ENCODE measurements around the gene GRIK5. TPM values are rescaled to one million over a fixed set of nuclear protein-coding genes. Genes with fewer than 3 reads are reported as not detected.
A peak's percentile ranks its signal among the peaks of the same experiment; 100 is the strongest.

GRIK5 gene
- total and polyA plus RNA-seq, 7 experiments from 2014 or later = 0.09 to 3.5 (median 0.74) TPM; not detected in 1

- peaks cover 0 to 11% (median 0%) of the 10 kb centered on the region in 5 donors for H3K36me3 Mint-ChIP-seq
- no peak for DNase-seq
- H3K27me3 Mint-ChIP-seq = peaks cover 0 to 2% (median 0%) of the 10 kb centered on the region in 5 donors
- Histone ChIP-seq H3K27me3 (ENCODE audit: control insufficient read depth in 2 of 2, insufficient read depth in 2 of 2, low read length in 2 of 2) (no peaks in the 10 kb centered on the region), H3K27ac (ENCODE audit: low read depth, low read length) (no peak overlapping the region), H3K9me3 (ENCODE audit: control insufficient read depth in 2 of 3, low read length in 3 of 3) (no peaks in the 10 kb centered on the region), H3K36me3 (ENCODE audit: control insufficient read depth in 2 of 3, insufficient read depth in 3 of 3, low read length in 3 of 3) (no peaks in the 10 kb centered on the region), H3K4me3 (ENCODE audit: low read length) (no peak overlapping the region), H3K4me1 (ENCODE audit: control insufficient read depth in 2 of 2, insufficient read depth in 2 of 2, low read length in 2 of 2) (no peaks in the 10 kb centered on the region)
- H3K4me3 Mint-ChIP-seq = no peak overlapping the region
- H3K4me1 Mint-ChIP-seq = peaks cover 0 to 5% (median 0%) of the 10 kb centered on the region in 7 donors
- no peak overlapping the region for H3K27ac Mint-ChIP-seq
- ATAC-seq = no peak
- H3K9me3 Mint-ChIP-seq = peaks cover 0 to 1% (median 0%) of the 10 kb centered on the region in 11 donors
- CTCF ChIA-PET = interaction anchor here (0.6 kb wide), 1 partner anchor 195 kb away, joined by 3 read pairs; no protein-coding TSS in a partner anchor
- intact Hi-C loops (cut with micrococcal nuclease) = no loop called here
- POLR2A ChIA-PET = no interaction called here
Measured at GRCh38 chr19:41968751-41969595, 101.0 kb downstream of the GRIK5 start.

- ChIA-PET CTCF (no interaction called here), POLR2A (no interaction called here)
- peak; percentile 67 for ATAC-seq
- no peak overlapping the region for H3K4me3 ChIP-seq (ENCODE audit: low read length)
- Mint-ChIP-seq H3K9me3 (peaks cover 0 to 1% (median 0%) of the 10 kb centered on the region in 11 donors), H3K27ac (peak overlapping the region in 1 of 9 donors; percentile 16), H3K4me1 (peaks cover 0 to 5% (median 0%) of the 10 kb centered on the region in 7 donors), H3K27me3 (peaks cover 0 to 2% (median 0%) of the 10 kb centered on the region in 5 donors), H3K4me3 (peak overlapping the region in 1 of 10 donors; percentile 41), H3K36me3 (peaks cover 0 to 11% (median 0%) of the 10 kb centered on the region in 5 donors)
- intact Hi-C loops (cut with micrococcal nuclease) = no loop called here
- no peaks in the 10 kb centered on the region for H3K27me3 ChIP-seq (ENCODE audit: control insufficient read depth in 2 of 2, insufficient read depth in 2 of 2, low read length in 2 of 2)
- H3K27ac ChIP-seq (ENCODE audit: low read depth, low read length) = no peak overlapping the region
- no peaks in the 10 kb centered on the region for H3K9me3 ChIP-seq (ENCODE audit: control insufficient read depth in 2 of 3, low read length in 3 of 3)
- H3K36me3 ChIP-seq (ENCODE audit: control insufficient read depth in 2 of 3, insufficient read depth in 3 of 3, low read length in 3 of 3) = no peaks in the 10 kb centered on the region
- DNase-seq = no peak
- H3K4me1 ChIP-seq (ENCODE audit: control insufficient read depth in 2 of 2, insufficient read depth in 2 of 2, low read length in 2 of 2) = no peaks in the 10 kb centered on the region
Measured at GRCh38 chr19:41967054-41967783, 102.8 kb downstream of the GRIK5 start.

- intact Hi-C loops (cut with micrococcal nuclease) = no loop called here
- ATAC-seq = no peak
- Histone ChIP-seq H3K27me3 (ENCODE audit: control insufficient read depth in 2 of 2, insufficient read depth in 2 of 2, low read length in 2 of 2) (no peaks in the 10 kb centered on the region), H3K9me3 (ENCODE audit: control insufficient read depth in 2 of 3, low read length in 3 of 3) (no peaks in the 10 kb centered on the region), H3K27ac (ENCODE audit: low read depth, low read length) (no peak overlapping the region), H3K36me3 (ENCODE audit: control insufficient read depth in 2 of 3, insufficient read depth in 3 of 3, low read length in 3 of 3) (no peaks in the 10 kb centered on the region), H3K4me1 (ENCODE audit: control insufficient read depth in 2 of 2, insufficient read depth in 2 of 2, low read length in 2 of 2) (no peaks in the 10 kb centered on the region), H3K4me3 (ENCODE audit: low read length) (no peak overlapping the region)
- Mint-ChIP-seq H3K27me3 (peaks cover 0 to 2% (median 0%) of the 10 kb centered on the region in 5 donors), H3K27ac (peak overlapping the region in 1 of 9 donors; percentile 51), H3K9me3 (peaks cover 0 to 1% (median 0%) of the 10 kb centered on the region in 11 donors), H3K4me1 (peaks cover 0 to 5% (median 0%) of the 10 kb centered on the region in 7 donors), H3K4me3 (no peak overlapping the region), H3K36me3 (peaks cover 0 to 5% (median 0%) of the 10 kb centered on the region in 5 donors)
- POLR2A ChIA-PET = no interaction called here
- CTCF ChIA-PET = no interaction called here
- DNase-seq = no peak
Measured at GRCh38 chr19:41965106-41965505, 104.9 kb downstream of the GRIK5 start.

- ATAC-seq = no peak
- ChIA-PET POLR2A (no interaction called here), CTCF (no interaction called here)
- Mint-ChIP-seq H3K9me3 (no peaks in the 10 kb centered on the region), H3K36me3 (peaks cover 0 to 6% (median 0%) of the 10 kb centered on the region in 5 donors), H3K27ac (peak overlapping the region in 1 of 9 donors; percentile 38), H3K27me3 (no peaks in the 10 kb centered on the region), H3K4me1 (peaks cover 17 to 22% (median 18%) of the 10 kb centered on the region in 7 donors), H3K4me3 (peak overlapping the region in 4 of 10 donors; percentile 12 to 51 (median 28))
- no peak for DNase-seq
- Histone ChIP-seq H3K4me3 (ENCODE audit: low read length) (no peak overlapping the region), H3K27me3 (ENCODE audit: control insufficient read depth in 2 of 2, insufficient read depth in 2 of 2, low read length in 2 of 2) (no peaks in the 10 kb centered on the region), H3K4me1 (ENCODE audit: control insufficient read depth in 2 of 2, insufficient read depth in 2 of 2, low read length in 2 of 2) (peaks cover 8 to 9% of the 10 kb centered on the region in 2 donors), H3K9me3 (ENCODE audit: control insufficient read depth in 2 of 3, low read length in 3 of 3) (no peaks in the 10 kb centered on the region), H3K27ac (ENCODE audit: low read depth, low read length) (no peak overlapping the region), H3K36me3 (ENCODE audit: control insufficient read depth in 2 of 3, insufficient read depth in 3 of 3, low read length in 3 of 3) (peaks cover 0 to 15% (median 0%) of the 10 kb centered on the region in 3 experiments)
- intact Hi-C loops (cut with micrococcal nuclease) = no loop called here
Measured at GRCh38 chr19:41960973-41961372, 109.0 kb downstream of the GRIK5 start.

GRCh38 chr19:41959056-41960053 lies 110.7 kb downstream of the GRIK5 start, which contains the start of gene RABAC1:
RABAC1 (minus strand) TSS chr19:41959321; CDS start chr19:41959292, 29 bp downstream.
- Histone ChIP-seq H3K4me1 (ENCODE audit: control insufficient read depth in 2 of 2, insufficient read depth in 2 of 2, low read length in 2 of 2) (peaks cover 8 to 9% of the 10 kb centered on the region in 2 donors), H3K36me3 (ENCODE audit: control insufficient read depth in 2 of 3, insufficient read depth in 3 of 3, low read length in 3 of 3) (peaks cover 0 to 17% (median 0%) of the 10 kb centered on the region in 3 experiments), H3K4me3 (ENCODE audit: low read length) (peak within 1 kb of the TSS; percentile 78), H3K27ac (ENCODE audit: low read depth, low read length) (peak within 1 kb of the TSS; percentile 81), H3K9me3 (ENCODE audit: control insufficient read depth in 2 of 3, low read length in 3 of 3) (no peaks in the 10 kb centered on the region), H3K27me3 (ENCODE audit: control insufficient read depth in 2 of 2, insufficient read depth in 2 of 2, low read length in 2 of 2) (no peaks in the 10 kb centered on the region)
- ChIA-PET CTCF (interaction anchor here (1.0 to 1.7 kb wide), 5 partner anchors 72 to 100 kb away, joined by 3 to 6 read pairs (median 4); partner anchors contain the start of gene RPS19), POLR2A (interaction anchor here (0.6 to 4.3 kb wide), 15 partner anchors 13 to 138 kb away, joined by 3 to 29 read pairs (median 4); partner anchors contain the start of genes ERFL and RPS19)
- peaks cover 17 to 22% (median 18%) of the 10 kb centered on the region in 7 donors for H3K4me1 Mint-ChIP-seq
- no peaks in the 10 kb centered on the region for H3K9me3 Mint-ChIP-seq
- H3K4me3 Mint-ChIP-seq = peak within 1 kb of the TSS; percentile 80 to 99 (median 91)
- peaks cover 0 to 6% (median 0%) of the 10 kb centered on the region in 5 donors for H3K36me3 Mint-ChIP-seq
- ATAC-seq (peak; percentile 95), DNase-seq (peak; percentile 67 to 91 (median 86))
- H3K27me3 Mint-ChIP-seq = no peaks in the 10 kb centered on the region
- intact Hi-C loops (cut with micrococcal nuclease) = loop anchor here (1.0 to 5.0 kb wide), 14 partner anchors 33 to 366 kb away; partner anchors contain the start of genes ATP1A3 (in 2 of the 2), GSK3A (in 1 of the 2), MEGF8 (in 1 of the 2) and ZNF574 (in 1 of the 2)
- H3K27ac Mint-ChIP-seq = peak within 1 kb of the TSS; percentile 74 to 94 (median 90)
